Osteocyte (in vitro differentiated cells): ENCODE measurements around the gene LDB1. TPM values are rescaled to one million over a fixed set of nuclear protein-coding genes. Genes with fewer than 3 reads are reported as not detected.

Source experiments
- DNase-seq: peaks from one replicate; pipeline ENCODE4 v3.0.0; 2021; ENCODE audit warnings: mixed read lengths; ENCODE audit not compliant: unreplicated experiment; ENCODE audit errors: extremely low spot score
- H3K27ac Mint-ChIP-seq: one replicate; pipeline ENCODE4 v1.8.0; 2021; ENCODE audit warnings: mild to moderate bottlenecking, mixed read lengths; ENCODE audit not compliant: unreplicated experiment
- H3K27me3 Mint-ChIP-seq: one replicate; pipeline ENCODE4 v1.8.0; 2021; ENCODE audit warnings: mixed read lengths; ENCODE audit not compliant: unreplicated experiment
- H3K36me3 Mint-ChIP-seq: one replicate; pipeline ENCODE4 v1.8.0; 2021; ENCODE audit warnings: mixed read lengths; ENCODE audit not compliant: unreplicated experiment
- H3K4me1 Mint-ChIP-seq: one replicate; pipeline ENCODE4 v1.8.0; 2021; ENCODE audit warnings: mixed read lengths; ENCODE audit not compliant: unreplicated experiment
- H3K4me3 Mint-ChIP-seq: one replicate; pipeline ENCODE4 v1.8.0; 2021; ENCODE audit warnings: mild to moderate bottlenecking, moderate library complexity, mixed read lengths; ENCODE audit not compliant: unreplicated experiment
- H3K9me3 Mint-ChIP-seq: one replicate; pipeline ENCODE4 v1.8.0; 2021; ENCODE audit warnings: mixed read lengths; ENCODE audit not compliant: unreplicated experiment
- CTCF ChIP-seq: fragments of 200-600 bp; sonication (generic); IDR thresholded peaks from 2 replicates; pipeline ENCODE4 v1.5.0; 2021; ENCODE audit warnings: antibody characterized with exemption, mild to moderate bottlenecking, moderate library complexity
- total RNA-seq: library from RNA; stranded (reverse); gene quantifications from 2 replicates; pipeline ENCODE4 v1.2.1, GENCODE V29; 2021

Gene LDB1
- total RNA-seq, 1 donor from 2014 or later = 114 TPM

- Mint-ChIP-seq H3K27me3 (no peaks in the 10 kb centered on the region), H3K4me1 (peaks cover 19% of the 10 kb centered on the region), H3K9me3 (no peaks in the 10 kb centered on the region), H3K4me3 (peak overlapping the region; percentile 83), H3K36me3 (no peaks in the 10 kb centered on the region), H3K27ac (peak overlapping the region; percentile 72)
- TF ChIP-seq CTCF = no peak
- DNase-seq = no peak
Measured at GRCh38 chr10:102065561-102066398, 54.4 kb downstream of the LDB1 start.

- Mint-ChIP-seq H3K9me3 (no peaks in the 10 kb centered on the region), H3K4me3 (peak within 1 kb of the TSS; percentile 83), H3K36me3 (no peaks in the 10 kb centered on the region), H3K27me3 (no peaks in the 10 kb centered on the region), H3K4me1 (peaks cover 19% of the 10 kb centered on the region), H3K27ac (peak within 1 kb of the TSS; percentile 82)
- DNase-seq = peak; percentile 96
- peak; percentile 29 for TF ChIP-seq CTCF
Measured at GRCh38 chr10:102064868-102065560, 55.2 kb downstream of the LDB1 start, which contains the start of gene HPS6. Gene HPS6, plus strand, starts transcription at chr10:102065349. Its CDS starts 126 bp downstream, at chr10:102065475.

GRCh38 chr10:102064503-102064867 lies 55.7 kb downstream of the LDB1 start:
- no peak for TF ChIP-seq CTCF
- DNase-seq = no peak
- Mint-ChIP-seq H3K36me3 (no peaks in the 10 kb centered on the region), H3K4me1 (peaks cover 19% of the 10 kb centered on the region), H3K4me3 (peak overlapping the region; percentile 64), H3K9me3 (no peaks in the 10 kb centered on the region), H3K27me3 (no peaks in the 10 kb centered on the region), H3K27ac (peak overlapping the region; percentile 82)

GRCh38 chr10:102059987-102060386 lies 60.2 kb downstream of the LDB1 start:
- Mint-ChIP-seq H3K27me3 (no peaks in the 10 kb centered on the region), H3K27ac (no peak overlapping the region), H3K36me3 (no peaks in the 10 kb centered on the region), H3K4me1 (peaks cover 14% of the 10 kb centered on the region), H3K9me3 (no peaks in the 10 kb centered on the region), H3K4me3 (no peak overlapping the region)
- no peak for TF ChIP-seq CTCF
- DNase-seq = no peak

Other genes with a start within 250 kb of the LDB1 start
- 27.8 and 28.8 TPM in 2 replicates for gene ARMH3, start 64.2 kb downstream of the LDB1 start, total RNA-seq
- 21.5 and 22.2 TPM in 2 replicates for gene HPS6, start 55.0 kb downstream of the LDB1 start, total RNA-seq
- 40.7 and 42.0 TPM in 2 replicates for gene PPRC1, start 12.7 kb upstream of the LDB1 start, total RNA-seq
- 46.0 and 48.2 TPM in 2 replicates for gene NOLC1, start 32.0 kb upstream of the LDB1 start, total RNA-seq
- gene ELOVL3, start 105.9 kb upstream of the LDB1 start, total RNA-seq = not detected in 2 replicates
- gene PITX3, start 121.1 kb upstream of the LDB1 start, total RNA-seq = 0.31 TPM in 1 of 2 replicates, not detected in the other
- gene GBF1, start 125.2 kb upstream of the LDB1 start, total RNA-seq = 58.7 and 59.9 TPM in 2 replicates